ENCODE data around the gene OLFML3.

The OLFML3 gene

DNA sequence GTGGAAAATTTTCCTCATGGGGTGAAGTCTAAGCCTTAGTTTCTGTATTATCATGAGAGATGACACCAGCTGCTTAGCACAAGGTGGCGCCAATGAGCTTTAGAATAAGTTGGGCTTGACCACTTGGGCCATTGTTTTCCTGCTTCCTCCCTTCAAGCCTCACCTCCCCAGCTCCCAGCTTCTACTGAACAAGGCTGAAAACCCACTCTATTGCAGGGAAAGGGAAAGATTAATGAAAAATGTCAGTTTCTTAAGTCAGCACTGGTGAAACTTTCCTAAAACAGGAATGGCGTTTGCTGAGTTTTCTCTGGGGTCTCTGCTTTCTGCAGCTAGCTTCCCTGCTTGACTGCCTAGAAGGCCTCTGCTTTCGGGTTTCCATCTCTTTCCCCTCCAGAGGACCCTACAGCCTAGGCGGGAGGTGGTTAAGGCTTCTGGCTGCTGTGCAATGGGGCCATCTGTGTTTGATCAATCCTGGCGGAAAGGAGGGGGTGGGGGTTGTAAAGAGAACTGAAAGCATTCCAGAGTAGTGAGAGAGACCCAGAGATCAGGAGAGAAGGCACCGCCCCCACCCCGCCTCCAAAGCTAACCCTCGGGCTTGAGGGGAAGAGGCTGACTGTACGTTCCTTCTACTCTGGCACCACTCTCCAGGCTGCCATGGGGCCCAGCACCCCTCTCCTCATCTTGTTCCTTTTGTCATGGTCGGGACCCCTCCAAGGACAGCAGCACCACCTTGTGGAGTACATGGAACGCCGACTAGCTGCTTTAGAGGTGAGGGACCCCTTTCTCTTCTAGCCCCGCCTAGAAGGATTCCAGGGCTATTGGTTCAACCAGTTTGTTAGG, at the start of gene OLFML3:
Gene OLFML3, plus strand, starts transcription at position 612 of the 840 bp plus-strand sequence. Its CDS starts 43 bp downstream, at position 655.
- DNase-seq = peak; percentile 93
- no peaks in the 10 kb centered on the region for H3K36me3 ChIP-seq (replicated peaks)
- peak within 1 kb of the TSS; percentile 40 for H3K4me3 ChIP-seq (ENCODE audit: low read depth, low read length)
- H3K27ac ChIP-seq = peak within 1 kb of the TSS; percentile 85
- in situ Hi-C loops (cut with HindIII; ENCODE audit: low pct_ligation_motif_present, low sequenced_read_pairs) = no loop called here
- peak; percentile 82 for TF ChIP-seq CTCF (IDR thresholded peaks at IDR 0.05; ENCODE audit: low read depth, low read length, missing control alignments)
- H3K27me3 ChIP-seq (replicated peaks) = no peaks in the 10 kb centered on the region

- Histone ChIP-seq H3K4me3 (ENCODE audit: low read depth, low read length) (peak overlapping the region; percentile 95), H3K27me3 (replicated peaks) (no peaks in the 10 kb centered on the region), H3K27ac (peak overlapping the region; percentile 87), H3K36me3 (replicated peaks) (no peaks in the 10 kb centered on the region)
- in situ Hi-C loops (cut with HindIII; ENCODE audit: low pct_ligation_motif_present, low sequenced_read_pairs) = no loop called here
- DNase-seq = peak; percentile 22
- TF ChIP-seq CTCF (IDR thresholded peaks at IDR 0.05; ENCODE audit: low read depth, low read length, missing control alignments) = no peak
Measured at GRCh38 chr1:113929750-113930498, 49.4 kb upstream of the OLFML3 start.

DNA sequence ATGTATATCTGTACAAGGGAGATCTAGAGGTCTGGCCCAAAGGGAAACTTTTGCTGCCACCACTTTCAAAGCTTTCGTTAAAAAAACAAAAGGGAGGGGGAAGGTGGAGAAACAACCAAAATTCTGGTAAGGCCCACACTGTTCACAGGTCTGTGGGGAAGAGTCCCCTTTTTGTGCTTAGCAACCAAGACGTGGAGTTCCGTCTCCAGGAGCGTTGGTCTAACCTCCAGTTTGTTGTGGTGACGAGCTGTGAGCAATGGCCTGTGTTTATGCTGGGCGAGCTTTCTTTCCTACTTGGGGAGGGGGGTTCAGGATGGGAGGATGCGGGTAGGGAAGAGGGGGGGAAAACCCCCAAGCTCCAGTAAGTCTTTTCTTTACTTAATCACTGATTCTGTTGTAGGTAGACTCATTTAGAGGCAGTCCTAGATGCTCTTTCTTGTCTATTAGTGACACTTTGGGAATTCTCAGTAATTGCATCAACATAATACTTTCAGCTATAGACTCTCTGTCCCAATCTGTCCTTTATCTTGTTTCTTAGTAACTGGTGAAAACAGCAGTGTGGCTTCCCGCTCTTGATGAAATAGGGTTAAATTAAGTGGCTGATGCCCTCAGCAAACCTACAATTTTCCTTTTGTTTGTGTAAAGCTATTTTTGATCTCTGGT, 48.6 kb upstream of the OLFML3 start:
- in situ Hi-C loops (cut with HindIII; ENCODE audit: low pct_ligation_motif_present, low sequenced_read_pairs) = no loop called here
- H3K36me3 ChIP-seq (replicated peaks) = no peaks in the 10 kb centered on the region
- H3K27me3 ChIP-seq (replicated peaks) = no peaks in the 10 kb centered on the region
- peak overlapping the region; percentile 87 for H3K27ac ChIP-seq
- TF ChIP-seq CTCF (IDR thresholded peaks at IDR 0.05; ENCODE audit: low read depth, low read length, missing control alignments) = no peak
- H3K4me3 ChIP-seq (ENCODE audit: low read depth, low read length) = peak overlapping the region; percentile 95
- DNase-seq = peak; percentile 81

GRCh38 chr1:113931451-113931851, 47.8 kb upstream of the OLFML3 start:
- Histone ChIP-seq H3K27me3 (replicated peaks) (no peaks in the 10 kb centered on the region), H3K36me3 (replicated peaks) (no peaks in the 10 kb centered on the region), H3K4me3 (ENCODE audit: low read depth, low read length) (peak overlapping the region; percentile 95), H3K27ac (peak overlapping the region; percentile 87)
- no peak for TF ChIP-seq CTCF (IDR thresholded peaks at IDR 0.05; ENCODE audit: low read depth, low read length, missing control alignments)
- DNase-seq = peak; percentile 21
- in situ Hi-C loops (cut with HindIII; ENCODE audit: low pct_ligation_motif_present, low sequenced_read_pairs) = no loop called here

- no peak overlapping the region for H3K4me3 ChIP-seq (ENCODE audit: low read depth, low read length)
- no peaks in the 10 kb centered on the region for H3K27me3 ChIP-seq (replicated peaks)
- no peak for TF ChIP-seq CTCF (IDR thresholded peaks at IDR 0.05; ENCODE audit: low read depth, low read length, missing control alignments)
- in situ Hi-C loops (cut with HindIII; ENCODE audit: low pct_ligation_motif_present, low sequenced_read_pairs) = no loop called here
- no peak for DNase-seq
- H3K27ac ChIP-seq = no peak overlapping the region
- H3K36me3 ChIP-seq (replicated peaks) = no peaks in the 10 kb centered on the region
Measured at GRCh38 chr1:113934006-113934405, 45.3 kb upstream of the OLFML3 start.
